Fibroblast of pulmonary artery (primary cell): Measurements from ENCODE around the gene WDFY4.

ENCODE experiments used
- DNase-seq: peaks from one replicate; pipeline ENCODE4 v3.0.0-alpha.2; 2010; ENCODE audit warnings: low read depth
- H3K4me3 ChIP-seq: replicated peaks from 2 replicates; pipeline ENCODE4 v1.5.1; 2011; ENCODE audit warnings: low read depth, mild to moderate bottlenecking, control low read depth, low read length, moderate library complexity
- CTCF ChIP-seq: IDR thresholded peaks from 2 replicates; pipeline ENCODE4 v1.5.1; 2011; ENCODE audit warnings: mild to moderate bottlenecking, control low read depth, low read length, inconsistent platforms; ENCODE audit errors: missing control alignments

Gene WDFY4

GRCh38 chr10:48820699-48821098, 136.0 kb downstream of the WDFY4 start:
- TF ChIP-seq CTCF = no peak
- no peak for DNase-seq
- H3K4me3 ChIP-seq = no peak overlapping the region

DNA sequence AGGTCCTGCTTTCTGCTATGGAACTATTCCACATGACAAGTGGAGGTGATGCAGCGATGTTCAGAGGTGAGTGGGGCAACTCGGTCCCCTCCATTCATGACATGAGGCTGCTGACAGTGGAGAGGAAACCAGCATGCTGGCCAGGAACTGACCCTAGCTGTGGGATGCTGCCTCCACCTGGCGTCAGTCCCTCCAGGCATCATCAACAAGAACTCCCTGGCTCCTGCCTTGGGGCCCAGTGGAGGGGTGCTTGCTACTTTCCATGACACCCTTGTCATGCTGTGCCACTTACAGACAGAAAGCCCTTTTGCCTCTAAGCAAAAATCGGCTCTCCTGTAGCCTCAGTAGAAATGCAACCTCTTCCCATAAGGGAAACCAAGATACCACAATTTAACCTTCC, 136.4 kb downstream of the WDFY4 start:
- no peak for TF ChIP-seq CTCF
- no peak for DNase-seq
- no peak overlapping the region for H3K4me3 ChIP-seq

GRCh38 chr10:48821692-48822091, 137.0 kb downstream of the WDFY4 start:
- DNase-seq = no peak

DNA sequence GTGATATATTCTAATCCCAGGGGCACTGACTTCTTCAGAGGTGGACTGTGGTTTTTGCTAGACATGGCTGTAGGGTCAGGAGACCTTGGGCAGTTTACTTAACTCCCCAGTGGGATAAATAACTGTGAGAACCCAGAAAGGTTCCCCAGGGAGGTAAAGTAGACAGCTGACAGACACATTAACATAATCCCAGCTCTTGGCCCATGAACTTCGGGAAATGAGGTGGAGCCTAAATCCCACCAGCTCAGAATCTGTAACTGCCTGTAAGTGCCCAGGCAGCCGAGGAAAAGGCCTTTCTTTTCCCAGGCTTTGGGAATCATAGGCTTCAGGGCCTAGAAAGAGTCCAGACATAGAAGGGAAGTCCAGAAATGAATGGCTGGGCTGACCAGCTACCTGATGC, 149.0 kb downstream of the WDFY4 start:
- no peak for TF ChIP-seq CTCF
- no peak for DNase-seq
- no peak overlapping the region for H3K4me3 ChIP-seq

More at GRCh38 chr10:48821692-48822091, 137.0 kb downstream of the WDFY4 start:
- H3K4me3 ChIP-seq = no peak overlapping the region
- no peak for TF ChIP-seq CTCF

DNA sequence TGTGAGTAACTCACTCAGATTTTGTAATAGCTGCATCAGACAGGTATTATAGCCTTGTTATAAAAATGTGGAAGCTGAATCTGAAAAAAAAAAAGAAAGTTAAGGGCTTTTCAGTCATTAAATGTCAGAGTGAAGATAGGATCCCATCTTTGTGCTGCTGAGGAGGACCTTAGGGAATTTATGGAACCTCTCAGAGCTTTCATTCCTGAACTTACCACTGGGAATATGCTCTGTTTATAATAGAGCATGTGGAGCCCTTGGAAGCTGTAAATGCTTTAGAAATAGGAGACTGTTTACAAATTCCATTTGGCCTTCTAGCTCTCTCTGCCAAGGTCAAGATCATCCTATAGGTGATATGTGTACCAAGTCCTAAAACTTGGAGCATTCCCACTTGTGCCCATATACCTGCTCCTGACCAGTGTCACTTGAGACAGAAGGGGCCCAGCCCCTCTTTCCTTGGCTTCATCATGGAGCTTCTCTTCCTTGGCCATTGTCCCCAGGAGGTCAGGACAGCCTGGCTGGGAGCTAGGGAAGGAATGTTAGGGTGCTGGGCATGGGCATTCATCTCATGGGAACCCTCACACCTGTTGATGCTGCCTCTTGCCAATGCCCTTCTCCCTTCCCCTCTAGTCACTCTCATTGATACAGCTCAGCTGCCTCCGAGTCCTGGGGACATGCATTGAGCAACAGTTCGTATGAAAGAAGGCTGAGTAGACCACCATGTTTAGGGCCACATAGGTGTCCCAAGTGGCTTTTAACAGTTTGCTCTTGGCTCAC, 149.7 kb downstream of the WDFY4 start:
- no peak for TF ChIP-seq CTCF
- no peak overlapping the region for H3K4me3 ChIP-seq

GRCh38 chr10:48835781-48836180, 151.1 kb downstream of the WDFY4 start:
- no peak for TF ChIP-seq CTCF
- no peak for DNase-seq
- no peak overlapping the region for H3K4me3 ChIP-seq

More for the DNA sequence above, 149.7 kb downstream of the WDFY4 start:
- no peak for DNase-seq

DNA sequence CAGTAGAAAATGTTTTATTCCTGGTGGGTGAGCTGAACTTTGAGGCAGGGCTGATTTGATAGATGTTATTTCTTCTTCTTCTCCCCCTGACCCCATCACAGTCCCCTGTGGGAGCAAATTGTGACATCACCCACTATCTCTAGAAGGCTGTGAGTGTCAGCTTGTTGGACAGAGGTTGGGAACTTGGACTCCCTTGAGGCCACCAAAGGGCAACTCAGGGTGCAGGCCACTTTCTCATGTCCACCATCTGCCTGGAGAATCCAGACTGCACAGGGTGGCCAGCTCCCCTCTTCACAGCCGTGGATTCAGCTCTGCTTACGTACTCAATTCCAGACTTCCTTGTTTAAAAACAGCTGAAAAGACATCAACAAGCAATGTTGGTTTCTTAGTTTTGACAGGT, 151.9 kb downstream of the WDFY4 start:
- no peak for DNase-seq
- no peak for TF ChIP-seq CTCF
- no peak overlapping the region for H3K4me3 ChIP-seq
